Measurements from ENCODE around the gene ANK3. TPM values are rescaled to one million over a fixed set of nuclear protein-coding genes. Genes with fewer than 3 reads are reported as not detected.

The ANK3 gene
- total RNA-seq, 2 donors from 2014 or later, result 46.0 to 47.8 TPM

DNA sequence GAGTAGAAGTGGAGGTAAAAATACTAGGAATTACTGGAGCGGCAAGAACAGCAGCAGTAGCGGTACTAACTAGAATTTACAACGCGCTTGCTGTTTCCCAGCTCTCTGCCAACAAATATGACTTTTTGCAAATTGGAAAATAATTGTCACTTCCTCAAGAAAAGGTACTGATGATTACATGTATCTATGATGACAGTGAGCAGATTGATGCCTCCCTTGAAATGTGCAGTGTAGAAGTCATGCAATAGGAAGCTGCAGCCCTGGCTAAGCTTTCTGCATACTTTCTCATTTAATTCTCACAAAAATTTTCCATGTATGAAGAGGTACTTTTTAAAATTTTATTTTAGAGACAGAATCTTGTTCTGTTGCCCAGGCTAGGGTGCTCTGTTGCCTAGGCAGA lies 49.9 kb downstream of the ANK3 start:
- H3K9me3 ChIP-seq, result no peaks in the 10 kb centered on the region
- 83% methylated on average over 4 of the region's 4 CpGs for WGBS
- no peak overlapping the region for H3K4me3 ChIP-seq
- no peaks in the 10 kb centered on the region for H3K36me3 ChIP-seq
- H3K27me3 ChIP-seq (replicated peaks; ENCODE audit: insufficient read depth), result no peaks in the 10 kb centered on the region
- no peak for TF ChIP-seq CTCF (IDR thresholded peaks at IDR 0.05)
- TF ChIP-seq POLR2AphosphoS5 (IDR thresholded peaks at IDR 0.05), result no peak
- TF ChIP-seq POLR2A (IDR thresholded peaks at IDR 0.05), result no peak
- H3K4me1 ChIP-seq (replicated peaks), result no peaks in the 10 kb centered on the region
- no peak overlapping the region for H3K27ac ChIP-seq
- intact Hi-C loops (cut with DNase I), result no loop called here
- DNase-seq (ENCODE audit: low spot score), result no peak

DNA sequence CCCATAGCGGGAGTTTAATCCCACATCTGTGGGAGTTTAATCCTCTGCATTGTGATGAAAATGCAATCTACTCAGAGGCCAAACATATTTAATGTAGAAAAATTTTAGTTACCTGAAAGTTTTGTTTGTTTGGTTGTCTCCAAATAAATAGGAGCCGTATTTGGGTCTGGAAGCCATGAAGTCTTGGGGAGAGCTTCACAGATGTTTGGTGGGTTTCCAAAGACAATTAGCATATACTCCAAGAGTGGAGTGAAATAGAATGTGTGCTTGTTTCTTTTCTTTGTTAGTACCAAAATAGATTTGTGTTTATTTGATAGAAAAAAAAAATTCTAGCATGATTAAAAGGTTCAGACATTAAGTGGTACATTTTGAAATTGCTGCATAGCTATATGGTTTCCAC lies 50.9 kb downstream of the ANK3 start:
- Histone ChIP-seq H3K9me3 (no peaks in the 10 kb centered on the region), H3K27me3 (replicated peaks; ENCODE audit: insufficient read depth) (no peaks in the 10 kb centered on the region), H3K4me3 (no peak overlapping the region), H3K36me3 (no peaks in the 10 kb centered on the region), H3K27ac (no peak overlapping the region), H3K4me1 (replicated peaks) (no peaks in the 10 kb centered on the region)
- TF ChIP-seq CTCF (IDR thresholded peaks at IDR 0.05) (no peak), POLR2AphosphoS5 (IDR thresholded peaks at IDR 0.05) (no peak), POLR2A (IDR thresholded peaks at IDR 0.05) (no peak)
- DNase-seq (ENCODE audit: low spot score), result no peak
- intact Hi-C loops (cut with DNase I), result no loop called here
- 92% methylated on average over 2 of the region's 2 CpGs for WGBS

GRCh38 chr10:60338002-60338564 lies 51.6 kb downstream of the ANK3 start:
- Histone ChIP-seq H3K4me1 (replicated peaks) (no peaks in the 10 kb centered on the region), H3K9me3 (no peaks in the 10 kb centered on the region), H3K27me3 (replicated peaks; ENCODE audit: insufficient read depth) (no peaks in the 10 kb centered on the region), H3K27ac (no peak overlapping the region), H3K4me3 (no peak overlapping the region), H3K36me3 (no peaks in the 10 kb centered on the region)
- no peak for TF ChIP-seq POLR2AphosphoS5 (IDR thresholded peaks at IDR 0.05)
- no peak for TF ChIP-seq CTCF (IDR thresholded peaks at IDR 0.05)
- no peak for TF ChIP-seq POLR2A (IDR thresholded peaks at IDR 0.05)
- intact Hi-C loops (cut with DNase I), result no loop called here
- 58% methylated on average over 2 of the region's 2 CpGs for WGBS
- no peak for DNase-seq (ENCODE audit: low spot score)

DNA sequence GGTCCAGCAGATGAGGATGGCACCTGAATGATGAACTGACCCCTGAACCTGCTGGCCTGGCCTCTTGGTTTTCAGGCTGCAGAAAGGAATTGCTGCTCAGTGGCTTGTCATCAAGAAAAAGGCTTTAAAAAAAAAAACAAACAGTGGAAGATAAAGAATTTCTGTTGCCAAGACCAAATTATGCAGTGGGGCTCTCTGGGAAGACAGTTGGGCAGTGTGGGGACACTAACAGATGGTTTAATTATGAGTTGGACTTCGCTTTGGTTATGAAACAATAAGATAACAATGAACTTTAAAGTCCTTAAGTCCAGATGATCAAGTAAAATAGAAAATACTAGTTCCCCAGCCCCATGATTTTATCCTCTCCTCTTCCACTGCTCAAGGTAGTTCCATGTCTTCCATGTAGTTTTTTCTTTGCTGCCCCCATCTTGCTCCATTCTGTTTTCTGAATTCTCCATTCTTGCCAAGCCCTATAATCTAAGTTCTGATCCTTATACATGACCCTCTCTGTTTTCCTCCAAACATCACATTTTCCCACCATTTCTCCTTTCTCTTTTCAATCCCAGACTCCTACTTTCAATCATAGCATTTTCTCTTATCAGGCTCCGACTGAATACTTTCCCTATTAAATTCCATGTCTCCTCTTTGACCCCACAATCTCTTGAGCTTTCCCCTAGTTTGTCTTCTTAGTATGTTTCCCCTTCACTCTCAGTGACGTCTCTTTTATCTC lies 52.6 kb downstream of the ANK3 start:
- TF ChIP-seq POLR2AphosphoS5 (IDR thresholded peaks at IDR 0.05) (no peak), POLR2A (IDR thresholded peaks at IDR 0.05) (no peak), CTCF (IDR thresholded peaks at IDR 0.05) (no peak)
- no peak for DNase-seq (ENCODE audit: low spot score)
- 78% methylated on average over 3 of the region's 3 CpGs for WGBS

DNA sequence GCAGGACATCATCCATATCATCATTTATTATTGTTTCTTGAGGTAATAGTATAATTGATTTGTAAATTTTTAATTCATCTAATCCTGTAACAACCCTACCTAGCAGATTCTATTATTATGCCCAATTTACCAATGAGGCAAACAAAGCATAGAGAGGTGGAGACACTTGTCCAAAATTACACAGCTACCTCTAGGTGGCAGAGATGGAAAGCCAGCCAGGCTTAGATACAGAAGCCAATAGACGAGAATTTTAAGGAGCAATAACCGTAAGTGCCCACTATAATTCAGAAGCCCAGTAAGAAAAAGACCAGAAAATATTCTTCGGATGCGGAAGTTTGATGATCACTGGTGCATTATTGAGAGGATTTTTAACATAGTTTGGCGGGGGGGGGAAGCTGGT lies 54.0 kb downstream of the ANK3 start:
- Histone ChIP-seq H3K4me3 (no peak overlapping the region), H3K27ac (no peak overlapping the region), H3K9me3 (no peaks in the 10 kb centered on the region), H3K27me3 (replicated peaks; ENCODE audit: insufficient read depth) (no peaks in the 10 kb centered on the region), H3K36me3 (no peaks in the 10 kb centered on the region), H3K4me1 (replicated peaks) (no peaks in the 10 kb centered on the region)
- intact Hi-C loops (cut with DNase I), result no loop called here
- no peak for TF ChIP-seq POLR2AphosphoS5 (IDR thresholded peaks at IDR 0.05)
- TF ChIP-seq POLR2A (IDR thresholded peaks at IDR 0.05), result no peak
- WGBS, result 88% methylated on average over 5 of the region's 5 CpGs
- DNase-seq (ENCODE audit: low spot score), result no peak

More for the DNA sequence above, 52.6 kb downstream of the ANK3 start:
- no peak overlapping the region for H3K4me3 ChIP-seq
- no peaks in the 10 kb centered on the region for H3K4me1 ChIP-seq (replicated peaks)
- no peaks in the 10 kb centered on the region for H3K36me3 ChIP-seq
- no peaks in the 10 kb centered on the region for H3K9me3 ChIP-seq
- no peaks in the 10 kb centered on the region for H3K27me3 ChIP-seq (replicated peaks; ENCODE audit: insufficient read depth)
- H3K27ac ChIP-seq, result no peak overlapping the region
- intact Hi-C loops (cut with DNase I), result no loop called here
